ENCODE measurements around the gene MAP3K10. TPM values are rescaled to one million over a fixed set of nuclear protein-coding genes. Genes with fewer than 3 reads are reported as not detected.

The MAP3K10 gene
- total and polyA plus RNA-seq, 7 experiments from 2014 or later, result 0.09 to 31.5 (median 22.5) TPM

DNA sequence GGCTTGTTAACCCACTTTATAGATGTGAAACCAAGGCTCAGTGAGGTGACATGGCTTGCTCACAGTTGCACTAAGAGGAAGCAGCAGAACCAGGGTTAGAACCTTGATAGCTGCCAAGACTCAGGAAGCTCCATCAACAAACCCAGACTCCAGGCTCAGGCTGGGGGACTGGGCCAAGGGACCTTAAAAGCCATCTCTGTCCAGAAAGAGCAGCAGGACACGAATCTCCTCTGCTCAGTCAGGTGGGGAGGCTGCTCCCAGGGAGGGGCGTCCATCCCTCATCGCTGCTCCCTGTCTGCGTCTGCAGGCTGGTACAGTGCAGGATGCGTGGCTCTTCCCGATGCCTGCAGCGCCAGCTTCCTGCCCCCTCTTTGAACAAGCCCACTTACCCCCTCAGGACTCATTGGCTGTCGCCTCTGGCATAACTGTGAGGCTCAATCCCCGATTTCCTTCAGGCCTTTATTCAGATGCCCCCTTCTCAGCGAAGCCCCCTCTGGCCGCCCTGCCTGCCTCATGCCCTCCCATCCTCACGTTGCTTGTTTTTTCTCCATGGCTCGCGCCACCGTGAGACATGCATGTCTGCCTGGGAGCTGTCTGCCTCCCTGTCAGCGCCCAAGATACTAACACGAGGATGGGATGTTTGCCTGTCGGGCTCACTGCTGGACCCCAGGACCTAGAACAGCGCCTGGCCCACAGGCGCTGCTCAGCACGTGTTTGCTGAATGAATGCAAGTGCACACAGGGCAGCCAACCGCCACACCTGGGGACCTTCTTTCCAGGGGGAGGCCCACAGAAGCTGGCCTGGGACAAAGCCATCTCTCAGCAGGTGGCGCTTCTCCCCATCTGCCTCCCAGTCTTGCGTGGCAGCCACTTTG lies 72.5 kb downstream of the MAP3K10 start:
- ChIA-PET CTCF (interaction anchor here (0.6 kb wide), 1 partner anchor 227 kb away, joined by 3 read pairs; no protein-coding TSS in a partner anchor), POLR2A (no interaction called here)
- H3K27ac ChIP-seq (ENCODE audit: low read depth, low read length), result no peak overlapping the region
- ATAC-seq (no peak), DNase-seq (peak in 1 of 9 donors; percentile 5)
- Mint-ChIP-seq H3K36me3 (peaks cover 6 to 37% (median 14%) of the 10 kb centered on the region in 5 donors), H3K27ac (peak overlapping the region in 1 of 9 donors; percentile 57), H3K27me3 (no peaks in the 10 kb centered on the region), H3K4me3 (no peak overlapping the region), H3K4me1 (peaks cover 11 to 51% (median 34%) of the 10 kb centered on the region in 7 donors), H3K9me3 (peaks cover 0 to 4% (median 0%) of the 10 kb centered on the region in 11 donors)
- intact Hi-C loops (cut with micrococcal nuclease), result no loop called here
- H3K4me1 ChIP-seq (ENCODE audit: control insufficient read depth in 2 of 2, insufficient read depth in 2 of 2, low read length in 2 of 2), result no peaks in the 10 kb centered on the region
- peaks cover 0 to 50% (median 11%) of the 10 kb centered on the region in 3 experiments for H3K36me3 ChIP-seq (ENCODE audit: control insufficient read depth in 2 of 3, insufficient read depth in 3 of 3, low read length in 3 of 3)
- no peaks in the 10 kb centered on the region for H3K27me3 ChIP-seq (ENCODE audit: control insufficient read depth in 2 of 2, insufficient read depth in 2 of 2, low read length in 2 of 2)
- no peak overlapping the region for H3K4me3 ChIP-seq (ENCODE audit: low read length)
- no peaks in the 10 kb centered on the region for H3K9me3 ChIP-seq (ENCODE audit: control insufficient read depth in 2 of 3, low read length in 3 of 3)

DNA sequence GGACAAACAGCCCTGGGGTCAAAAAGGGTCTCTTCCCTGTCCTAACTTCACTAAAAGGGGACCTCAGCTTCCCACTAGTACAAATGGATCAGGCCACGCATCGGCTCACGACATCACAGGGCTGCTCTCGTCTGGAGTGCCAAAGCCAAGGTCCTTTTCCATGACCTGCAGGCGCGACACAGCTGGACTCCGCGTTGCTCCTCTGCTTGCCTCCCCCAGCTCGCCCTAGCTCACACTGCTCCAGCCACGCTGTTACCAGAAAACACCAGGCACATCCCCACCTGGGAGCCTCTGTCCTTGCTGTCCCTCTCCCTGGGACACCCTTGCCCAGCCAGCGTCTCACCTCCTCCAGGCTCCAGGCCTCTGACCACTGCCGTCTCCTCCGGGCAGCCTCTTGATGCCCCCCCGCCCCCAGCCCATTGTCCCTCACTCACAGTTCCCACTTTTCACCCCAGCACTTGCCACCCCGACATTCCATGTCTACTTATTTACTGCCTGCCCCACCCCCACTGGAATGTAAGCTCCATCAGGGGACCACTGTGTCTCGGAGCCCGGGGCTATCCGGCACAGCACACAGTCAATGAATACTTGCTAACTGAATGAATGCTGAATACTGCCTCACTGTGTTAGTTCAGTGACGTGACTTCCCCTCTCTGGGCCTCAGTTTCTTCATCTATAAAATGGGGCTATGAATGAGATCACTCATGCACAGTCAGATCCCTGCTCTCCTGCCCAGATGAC lies 73.3 kb downstream of the MAP3K10 start:
- intact Hi-C loops (cut with micrococcal nuclease), result no loop called here
- peaks cover 0 to 54% (median 11%) of the 10 kb centered on the region in 3 experiments for H3K36me3 ChIP-seq (ENCODE audit: control insufficient read depth in 2 of 3, insufficient read depth in 3 of 3, low read length in 3 of 3)

More for the DNA sequence above, 73.3 kb downstream of the MAP3K10 start:
- ATAC-seq (no peak), DNase-seq (peak in 1 of 9 donors; percentile 4)
- Histone ChIP-seq H3K4me1 (ENCODE audit: control insufficient read depth in 2 of 2, insufficient read depth in 2 of 2, low read length in 2 of 2) (no peaks in the 10 kb centered on the region), H3K27ac (ENCODE audit: low read depth, low read length) (no peak overlapping the region), H3K4me3 (ENCODE audit: low read length) (no peak overlapping the region), H3K27me3 (ENCODE audit: control insufficient read depth in 2 of 2, insufficient read depth in 2 of 2, low read length in 2 of 2) (no peaks in the 10 kb centered on the region), H3K9me3 (ENCODE audit: control insufficient read depth in 2 of 3, low read length in 3 of 3) (no peaks in the 10 kb centered on the region)
- Mint-ChIP-seq H3K36me3 (peaks cover 6 to 35% (median 14%) of the 10 kb centered on the region in 5 donors), H3K27ac (peak overlapping the region in 4 of 9 donors; percentile 36 to 83 (median 66)), H3K4me1 (peaks cover 13 to 51% (median 35%) of the 10 kb centered on the region in 7 donors), H3K4me3 (no peak overlapping the region), H3K9me3 (peaks cover 0 to 4% (median 0%) of the 10 kb centered on the region in 11 donors), H3K27me3 (no peaks in the 10 kb centered on the region)
- CTCF ChIA-PET, result interaction anchor here (0.6 kb wide), 1 partner anchor 226 kb away, joined by 3 read pairs; no protein-coding TSS in a partner anchor
- POLR2A ChIA-PET, result no interaction called here

Other genes with a start within 250 kb of the MAP3K10 start
- gene PSMC4, start 220.3 kb upstream of the MAP3K10 start, total RNA-seq, result 100 to 1,000 TPM in 1 of 5 experiments, 10 to 100 TPM in 4; 48.7 to 146 (median 69.1) TPM
- gene PSMC4, start 220.3 kb upstream of the MAP3K10 start, polyA plus RNA-seq, result 10 to 100 TPM; 73.5 to 91.1 TPM
- 10 to 100 TPM in 2 of 5 experiments, 1 to 10 TPM in 3; 4.7 to 24.8 (median 7.5) TPM for gene ZNF546, start 194.4 kb upstream of the MAP3K10 start, total RNA-seq
- gene ZNF546, start 194.4 kb upstream of the MAP3K10 start, polyA plus RNA-seq, result 1 to 10 TPM; 7.0 to 7.6 TPM
- gene ZNF780B, start 135.2 kb upstream of the MAP3K10 start, total RNA-seq, result 10 to 100 TPM; 22.7 to 85.2 (median 35.2) TPM
- 10 to 100 TPM; 12.0 to 22.9 TPM for gene ZNF780B, start 135.2 kb upstream of the MAP3K10 start, polyA plus RNA-seq
- 10 to 100 TPM; 13.9 to 49.5 (median 22.1) TPM for gene ZNF780A, start 100.5 kb upstream of the MAP3K10 start, total RNA-seq
- gene ZNF780A, start 100.5 kb upstream of the MAP3K10 start, polyA plus RNA-seq, result 10 to 100 TPM; 18.4 to 21.2 TPM
- not detected for gene TTC9B, start 27.0 kb downstream of the MAP3K10 start, total RNA-seq
- gene TTC9B, start 27.0 kb downstream of the MAP3K10 start, polyA plus RNA-seq, result not detected
- gene CCNP, start 35.3 kb downstream of the MAP3K10 start, total RNA-seq, result 1 to 10 TPM in 4 of 5 experiments, under 1 TPM in 1; 0.29 to 2.5 (median 1.5) TPM
- gene CCNP, start 35.3 kb downstream of the MAP3K10 start, polyA plus RNA-seq, result not detected
- 100 to 1,000 TPM; 149 to 220 (median 183) TPM for gene AKT2, start 93.9 kb downstream of the MAP3K10 start, total RNA-seq
- 10 to 100 TPM; 22.5 to 38.4 TPM for gene AKT2, start 93.9 kb downstream of the MAP3K10 start, polyA plus RNA-seq
- gene C19orf47, start 157.0 kb downstream of the MAP3K10 start, total RNA-seq, result 10 to 100 TPM; 12.6 to 20.3 (median 15.8) TPM
- 10 to 100 TPM in 1 of 2 donors, 1 to 10 TPM in 1; 9.1 to 13.2 TPM for gene C19orf47, start 157.0 kb downstream of the MAP3K10 start, polyA plus RNA-seq
- 100 to 1,000 TPM in 3 of 5 experiments, 10 to 100 TPM in 2; 75.4 to 137 (median 114) TPM for gene PLD3, start 157.3 kb downstream of the MAP3K10 start, total RNA-seq
- gene PLD3, start 157.3 kb downstream of the MAP3K10 start, polyA plus RNA-seq, result 10 to 100 TPM; 60.1 to 82.1 TPM
- under 1 TPM in 2 of 5 experiments, not detected in 3; 0.12 to 0.24 TPM for gene HIPK4, start 198.8 kb downstream of the MAP3K10 start, total RNA-seq
- not detected for gene HIPK4, start 198.8 kb downstream of the MAP3K10 start, polyA plus RNA-seq
- gene PRX, start 222.0 kb downstream of the MAP3K10 start, total RNA-seq, result 1 to 10 TPM in 4 of 5 experiments, under 1 TPM in 1; 0.85 to 4.0 (median 2.6) TPM
- under 1 TPM; 0.14 to 0.60 TPM for gene PRX, start 222.0 kb downstream of the MAP3K10 start, polyA plus RNA-seq
- gene SERTAD1, start 234.6 kb downstream of the MAP3K10 start, total RNA-seq, result 10 to 100 TPM in 4 of 5 experiments, 1 to 10 TPM in 1; 8.1 to 30.9 (median 13.5) TPM
- gene SERTAD1, start 234.6 kb downstream of the MAP3K10 start, polyA plus RNA-seq, result 1 to 10 TPM; 3.3 to 6.9 TPM